K562 (cell line): ENCODE measurements around the gene TM2D3. TPM values are rescaled to one million over a fixed set of nuclear protein-coding genes. Genes with fewer than 3 reads are reported as not detected.
A peak's percentile ranks its signal among the peaks of the same experiment; 100 is the strongest.

Experiments
- ARID3A ChIP-seq: IDR thresholded peaks from 2 replicates; pipeline ENCODE4 v1.6.1; 2012; ENCODE audit warnings: low read depth, low read length, improper control_type of control experiment, borderline replicate concordance
- E2F1 ChIP-seq: sonication (generic); formaldehyde crosslinking; IDR thresholded peaks from 2 replicates; pipeline ENCODE4 v1.8.1; 2023; ENCODE audit warnings: mild to moderate bottlenecking, missing genetic modification reagents, moderate library complexity
- E2F5 ChIP-seq: sonication (generic); formaldehyde crosslinking; IDR thresholded peaks from 2 replicates; pipeline ENCODE4 v1.8.0; 2022; ENCODE audit warnings: mild to moderate bottlenecking, missing genetic modification reagents
- GABPA ChIP-seq: fragments of 200-800 bp; sonication (Bioruptor generic); conservative IDR thresholded peaks from 2 replicates; pipeline ENCODE4 v1.6.1; 2016; ENCODE audit warnings: low read depth, missing genetic modification characterization, missing compliant biosample characterization
- GABPB1 ChIP-seq: sonication (generic); formaldehyde crosslinking; IDR thresholded peaks from 2 replicates; pipeline ENCODE4 v1.8.0; 2022; ENCODE audit warnings: mild to moderate bottlenecking, missing genetic modification reagents
- HIVEP1 ChIP-seq: fragments of 250-450 bp; sonication (Bioruptor Pico); IDR thresholded peaks from 2 replicates; pipeline ENCODE4 v1.4.0; 2020; ENCODE audit warnings: mild to moderate bottlenecking
- LEF1 ChIP-seq: fragments of 450-650 bp; IDR thresholded peaks from 2 replicates; pipeline ENCODE4 v1.6.1; 2016; ENCODE audit warnings: mild to moderate bottlenecking
- MCM2 ChIP-seq: fragments of 450-650 bp; IDR thresholded peaks from 2 replicates; pipeline ENCODE4 v1.6.1; 2017; ENCODE audit warnings: low read depth, mild to moderate bottlenecking
- NCOA1 ChIP-seq: fragments of 450-650 bp; IDR thresholded peaks from 2 replicates; pipeline ENCODE4 v1.6.1; 2016; ENCODE audit warnings: low read depth
- PURB ChIP-seq: sonication (generic); formaldehyde crosslinking; IDR thresholded peaks from 2 replicates; pipeline ENCODE4 v1.9.0; 2021; ENCODE audit warnings: low read depth, mild to moderate bottlenecking, missing genetic modification reagents
- SOX6 ChIP-seq: fragments of 450-650 bp; IDR thresholded peaks from 2 replicates; pipeline ENCODE4 v1.6.1; 2014; ENCODE audit warnings: mild to moderate bottlenecking
- TFAM ChIP-seq: fragments of 250-450 bp; sonication (Bioruptor Pico); conservative IDR thresholded peaks from 2 replicates; pipeline ENCODE4 v1.5.0; 2021; ENCODE audit warnings: mild to moderate bottlenecking, moderate library complexity
- ZBTB43 ChIP-seq: sonication (generic); formaldehyde crosslinking; IDR thresholded peaks from 2 replicates; pipeline ENCODE4 v1.8.0; 2023; ENCODE audit warnings: mild to moderate bottlenecking, missing genetic modification reagents
- ZNF197 ChIP-seq: fragments of 200-800 bp; sonication (Bioruptor generic); IDR thresholded peaks from 2 replicates; pipeline ENCODE4 v1.6.1; 2016; ENCODE audit warnings: low read depth, missing genetic modification characterization, missing compliant biosample characterization
- ZNF449 ChIP-seq: fragments of 250-450 bp; sonication (Bioruptor Pico); IDR thresholded peaks from 2 replicates; pipeline ENCODE4 v1.8.0; 2022; ENCODE audit warnings: moderate library complexity, mild to moderate bottlenecking, inconsistent platforms
- polyA plus RNA-seq, 8 experiments: library from polyadenylated mRNA; depleted of rRNA in 4 of 8; stranded (reverse) in 5 of 8; unstranded in 3 of 8; fragments of >200 nt; fragmentation: Nextera tagmentation in 2 of 8; fragmentation: Illumina TruSeq in 1 of 8; extraction: Ambion mirVana in 2 of 8; extraction: Trizol in 1 of 8; gene quantifications; 2 replicates each; pipeline versions ENCODE4 v1.2.1 to v1.2.3, GENCODE V29; 2011 to 2014; ENCODE audit warnings: inconsistent platforms in 1 of 8, missing spikeins in 1 of 8
- total RNA-seq, 7 experiments: library from RNA; depleted of rRNA in 6 of 7; stranded (reverse); fragments of >200 nt in 6 of 7; fragmentation: Illumina TruSeq in 2 of 7; extraction: Trizol in 2 of 7; gene quantifications; 2 replicates each; pipeline versions ENCODE4 v1.2.1 to v1.2.3, GENCODE V29; 2011 to 2021; ENCODE audit warnings: low replicate concordance in 1 of 7
- TF ChIP-seq, protein P1 (sequence below): fragments of 450-650 bp; formaldehyde crosslinking; IDR thresholded peaks from 2 replicates; pipeline ENCODE4 v1.4.0; 2020; ENCODE audit warnings: mild to moderate bottlenecking
- TF ChIP-seq, protein P2 (sequence below): sonication (generic); formaldehyde crosslinking; IDR thresholded peaks from 2 replicates; pipeline ENCODE4 v1.8.0; 2022; ENCODE audit warnings: missing genetic modification reagents, mild to moderate bottlenecking, borderline replicate concordance

TM2D3 gene
- total and polyA plus RNA-seq, 9 of the 15 experiments (the other 6 are each of a cell fraction or from before 2014, with no cell fraction given), result 16.5 to 67.9 (median 31.3) TPM

DNA sequence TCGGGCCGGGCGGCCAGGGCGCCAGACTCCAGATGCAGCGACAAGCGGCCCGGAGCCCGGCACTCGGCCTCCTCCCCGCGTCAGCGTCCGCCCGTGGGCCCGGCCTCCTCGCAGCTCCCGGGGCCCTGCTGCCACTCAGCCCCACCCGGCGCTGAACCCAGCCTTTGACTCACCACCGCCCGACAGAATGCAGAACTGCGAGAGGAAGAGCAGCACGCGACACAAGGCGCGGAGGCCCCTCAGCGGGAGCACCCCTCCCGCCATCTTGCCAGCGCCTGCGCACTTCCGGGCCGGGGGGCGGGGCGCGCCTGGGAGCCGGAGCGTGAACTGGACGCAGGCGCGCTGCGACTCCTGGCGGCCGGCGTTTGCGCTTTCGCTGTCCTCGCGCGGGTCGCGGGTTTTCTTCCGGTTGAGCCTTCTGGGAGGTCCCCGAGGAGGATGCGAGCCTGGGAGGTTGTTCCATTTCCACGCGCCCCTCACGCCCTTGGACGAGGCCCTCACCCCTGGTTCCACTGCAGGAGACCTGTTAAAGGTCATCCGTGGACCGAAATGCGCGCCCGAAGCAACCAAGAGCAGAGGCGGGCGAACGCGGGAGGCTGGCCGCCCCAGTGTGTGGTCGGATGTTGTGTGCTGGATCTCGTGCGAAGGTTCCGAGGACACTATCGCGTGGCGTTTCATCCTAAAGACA lies at the start of gene TM2D3 (continued):
- TF ChIP-seq MCM2 (no peak), SOX6 (peak; percentile 60), E2F5 (peak; percentile 81; the same call in 1 of the 2 replicates), ZNF197 (0 out of 2 replicates have a peak, but pooled peaks have one; percentile 74), GABPA (tag) (peak; percentile 96), ZNF449 (CRISPR knock-in tag) (no peak), ARID3A (no peak), E2F1 (CRISPR knock-in tag) (peak; percentile 95), TFAM (no peak), ZBTB43 (CRISPR knock-in tag) (0 out of 2 replicates have a peak, but pooled peaks have one; percentile 61), HIVEP1 (CRISPR knock-in tag) (no peak), PURB (CRISPR knock-in tag) (no peak), LEF1 (no peak), GABPB1 (CRISPR knock-in tag) (peak; percentile 97), NCOA1 (no peak; the same call in 1 of the 2 replicates)
- TF ChIP-seq, protein P1, sequence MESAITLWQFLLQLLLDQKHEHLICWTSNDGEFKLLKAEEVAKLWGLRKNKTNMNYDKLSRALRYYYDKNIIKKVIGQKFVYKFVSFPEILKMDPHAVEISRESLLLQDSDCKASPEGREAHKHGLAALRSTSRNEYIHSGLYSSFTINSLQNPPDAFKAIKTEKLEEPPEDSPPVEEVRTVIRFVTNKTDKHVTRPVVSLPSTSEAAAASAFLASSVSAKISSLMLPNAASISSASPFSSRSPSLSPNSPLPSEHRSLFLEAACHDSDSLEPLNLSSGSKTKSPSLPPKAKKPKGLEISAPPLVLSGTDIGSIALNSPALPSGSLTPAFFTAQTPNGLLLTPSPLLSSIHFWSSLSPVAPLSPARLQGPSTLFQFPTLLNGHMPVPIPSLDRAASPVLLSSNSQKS (CRISPR knock-in tag), result no peak
- TF ChIP-seq, protein P2, sequence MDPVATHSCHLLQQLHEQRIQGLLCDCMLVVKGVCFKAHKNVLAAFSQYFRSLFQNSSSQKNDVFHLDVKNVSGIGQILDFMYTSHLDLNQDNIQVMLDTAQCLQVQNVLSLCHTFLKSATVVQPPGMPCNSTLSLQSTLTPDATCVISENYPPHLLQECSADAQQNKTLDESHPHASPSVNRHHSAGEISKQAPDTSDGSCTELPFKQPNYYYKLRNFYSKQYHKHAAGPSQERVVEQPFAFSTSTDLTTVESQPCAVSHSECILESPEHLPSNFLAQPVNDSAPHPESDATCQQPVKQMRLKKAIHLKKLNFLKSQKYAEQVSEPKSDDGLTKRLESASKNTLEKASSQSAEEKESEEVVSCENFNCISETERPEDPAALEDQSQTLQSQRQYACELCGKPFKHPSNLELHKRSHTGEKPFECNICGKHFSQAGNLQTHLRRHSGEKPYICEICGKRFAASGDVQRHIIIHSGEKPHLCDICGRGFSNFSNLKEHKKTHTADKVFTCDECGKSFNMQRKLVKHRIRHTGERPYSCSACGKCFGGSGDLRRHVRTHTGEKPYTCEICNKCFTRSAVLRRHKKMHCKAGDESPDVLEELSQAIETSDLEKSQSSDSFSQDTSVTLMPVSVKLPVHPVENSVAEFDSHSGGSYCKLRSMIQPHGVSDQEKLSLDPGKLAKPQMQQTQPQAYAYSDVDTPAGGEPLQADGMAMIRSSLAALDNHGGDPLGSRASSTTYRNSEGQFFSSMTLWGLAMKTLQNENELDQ (CRISPR knock-in tag), result 0 out of 2 replicates have a peak, but pooled peaks have one; percentile 23
